DMS 273 treated with DMSO at 0.1 percent for 48 hours (cell line): ENCODE measurements around the gene FZR1.
A peak's percentile ranks its signal among the peaks of the same experiment; 100 is the strongest.

Experiments used
- DNase-seq: peaks from one replicate; lab custom pipeline; 2025; lab: John Stamatoyannopoulos, UW

The FZR1 gene

GRCh38 chr19:3505598-3506383 lies at the start of gene FZR1:
FZR1 (plus strand) TSS chr19:3506311; CDS start chr19:3522990, 16,679 bp downstream.
- DNase-seq, result peak; percentile 91

DNA sequence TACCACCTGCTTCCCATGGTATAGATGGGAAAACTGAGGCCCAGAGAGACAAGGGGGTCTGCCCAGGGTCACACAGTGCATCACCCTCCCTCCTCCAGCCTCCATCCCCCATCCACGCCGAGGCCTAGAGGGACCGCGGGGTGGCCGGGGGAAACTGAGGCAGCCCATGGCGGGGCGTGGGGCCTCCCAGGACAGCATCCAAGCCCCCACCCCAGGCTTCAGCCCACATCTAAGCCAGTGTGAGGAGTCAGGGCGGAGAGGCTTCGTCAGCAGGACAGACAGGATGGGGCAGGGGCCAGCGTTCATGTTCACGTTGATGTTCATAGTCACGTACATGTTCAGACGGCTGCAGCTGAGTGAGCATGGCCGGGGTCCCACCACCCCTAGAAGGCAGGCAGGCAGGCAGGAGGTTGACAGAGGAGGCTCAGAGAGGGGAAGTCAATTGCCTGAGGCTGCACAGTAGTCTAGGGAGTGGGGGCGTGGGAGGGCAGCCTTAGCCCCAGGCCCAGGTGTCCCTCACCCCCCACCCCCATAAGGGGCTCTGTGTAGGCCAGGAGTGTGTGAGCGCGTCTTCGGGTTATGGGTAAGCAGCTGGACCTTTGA lies 49.1 kb upstream of the FZR1 start:
- DNase-seq, result no peak

DNA sequence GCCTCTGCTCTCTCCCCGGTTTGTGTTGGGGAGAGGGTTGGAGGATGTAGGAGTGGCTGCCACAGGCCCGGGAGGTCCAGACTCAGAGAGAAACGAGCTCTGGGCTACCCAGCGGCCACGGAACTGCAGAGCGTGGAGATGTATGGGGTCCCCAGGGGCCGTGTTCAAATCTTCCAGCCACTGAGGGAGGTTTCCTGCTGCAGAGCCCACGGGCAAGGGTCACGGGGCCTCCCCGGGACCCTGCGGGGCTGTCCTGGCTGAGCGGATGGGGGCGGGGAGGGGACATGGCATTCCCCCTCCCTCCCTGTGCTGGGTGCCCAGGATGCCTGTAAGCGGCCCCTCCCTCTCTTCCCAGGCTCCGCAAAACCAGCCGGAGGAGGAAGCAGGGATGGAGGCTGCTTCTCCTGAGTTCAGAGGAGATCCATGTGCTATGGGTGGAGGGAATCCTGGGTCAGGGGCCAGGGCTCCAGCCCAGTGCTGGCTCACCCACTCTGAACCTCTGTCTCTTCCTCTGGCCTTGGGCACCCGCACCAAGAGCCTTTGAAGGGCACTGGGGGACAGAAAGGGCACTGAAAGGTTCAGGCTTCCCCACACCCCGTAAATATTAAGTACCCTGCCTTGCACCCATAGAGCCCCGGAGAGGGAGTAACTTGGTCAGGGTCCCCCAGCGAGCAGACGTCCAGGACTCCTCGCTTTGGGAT lies 48.4 kb upstream of the FZR1 start:
- DNase-seq, result no peak

DNA sequence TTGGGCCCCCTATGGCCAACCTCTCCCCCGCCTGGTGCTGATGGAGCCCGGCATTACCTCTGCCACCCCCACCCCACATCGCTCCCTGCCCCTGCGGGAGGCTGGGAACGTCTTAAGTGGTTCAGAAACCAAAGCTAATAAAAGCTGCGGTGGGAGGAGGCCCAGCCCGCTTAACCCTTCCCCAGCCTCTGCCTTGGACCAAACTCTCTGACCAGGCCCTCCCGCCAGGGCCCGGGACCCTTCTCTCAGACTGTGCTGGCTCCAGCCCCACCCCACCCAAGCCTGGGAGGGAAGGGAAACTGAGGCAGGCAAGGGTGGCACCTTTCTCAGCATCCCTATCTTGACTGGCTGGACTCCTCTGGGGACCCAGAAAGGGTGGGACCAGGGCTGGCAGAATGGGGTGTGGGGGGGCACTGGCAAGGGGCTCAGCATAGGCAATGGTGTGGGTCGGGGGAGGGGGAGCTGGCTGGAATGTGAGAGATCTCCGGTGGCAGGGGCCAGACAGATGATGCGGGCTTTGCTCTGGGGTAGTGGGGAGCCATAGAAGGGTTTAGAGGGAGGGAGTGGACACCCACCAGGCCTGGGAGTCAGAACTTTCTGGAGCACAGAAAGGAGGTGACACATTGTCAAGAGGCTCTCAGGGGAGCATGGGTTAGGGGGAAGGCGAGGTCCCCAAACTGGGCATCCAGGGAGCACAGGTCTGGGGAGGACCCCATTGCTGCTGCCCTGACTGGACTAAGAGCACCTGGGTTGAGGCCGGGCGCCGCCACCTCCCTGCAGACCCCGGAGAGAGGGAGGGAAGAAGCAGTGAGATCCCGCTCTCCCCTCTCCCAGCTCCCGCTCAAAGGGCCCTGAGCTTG lies 47.7 kb upstream of the FZR1 start:
- DNase-seq, result no peak

DNA sequence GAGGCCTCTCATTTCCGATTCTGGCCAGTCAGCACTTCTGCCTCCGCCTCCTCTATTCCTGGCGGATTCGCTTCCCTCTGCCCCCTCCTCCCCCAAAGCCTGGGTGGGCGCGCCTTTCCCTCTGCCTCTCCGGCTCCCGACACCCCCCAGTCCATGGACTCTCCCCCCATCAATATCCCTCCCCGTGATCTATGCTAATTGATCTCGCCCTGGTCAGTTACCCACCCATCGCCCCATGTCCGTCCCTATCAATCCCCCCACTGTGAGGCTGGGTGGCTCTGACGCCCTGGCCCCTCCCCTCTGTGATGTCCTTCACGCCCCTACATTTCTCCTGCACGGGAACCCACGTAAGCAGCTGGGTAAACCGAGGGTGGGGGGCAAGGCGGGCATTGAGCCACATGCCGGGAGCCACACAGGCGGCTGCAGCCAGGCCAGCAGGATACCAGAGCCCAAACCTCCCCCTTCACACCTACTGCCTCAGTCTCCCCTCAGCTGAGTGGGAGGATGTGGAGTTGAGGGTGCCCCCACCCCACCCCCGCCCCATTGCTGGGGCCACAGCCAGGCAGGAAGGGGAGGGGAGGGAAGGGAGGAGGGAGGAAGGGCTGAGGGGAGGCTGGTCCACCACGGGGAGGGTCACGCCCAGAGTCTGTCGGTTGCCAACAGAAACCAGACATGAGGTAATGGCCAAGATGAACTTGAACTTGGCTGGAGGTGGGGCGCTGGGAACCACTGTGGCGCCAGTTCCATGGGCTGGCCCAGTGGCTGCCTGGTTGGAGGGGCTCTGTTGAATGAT lies 46.8 kb upstream of the FZR1 start:
- no peak for DNase-seq

DNA sequence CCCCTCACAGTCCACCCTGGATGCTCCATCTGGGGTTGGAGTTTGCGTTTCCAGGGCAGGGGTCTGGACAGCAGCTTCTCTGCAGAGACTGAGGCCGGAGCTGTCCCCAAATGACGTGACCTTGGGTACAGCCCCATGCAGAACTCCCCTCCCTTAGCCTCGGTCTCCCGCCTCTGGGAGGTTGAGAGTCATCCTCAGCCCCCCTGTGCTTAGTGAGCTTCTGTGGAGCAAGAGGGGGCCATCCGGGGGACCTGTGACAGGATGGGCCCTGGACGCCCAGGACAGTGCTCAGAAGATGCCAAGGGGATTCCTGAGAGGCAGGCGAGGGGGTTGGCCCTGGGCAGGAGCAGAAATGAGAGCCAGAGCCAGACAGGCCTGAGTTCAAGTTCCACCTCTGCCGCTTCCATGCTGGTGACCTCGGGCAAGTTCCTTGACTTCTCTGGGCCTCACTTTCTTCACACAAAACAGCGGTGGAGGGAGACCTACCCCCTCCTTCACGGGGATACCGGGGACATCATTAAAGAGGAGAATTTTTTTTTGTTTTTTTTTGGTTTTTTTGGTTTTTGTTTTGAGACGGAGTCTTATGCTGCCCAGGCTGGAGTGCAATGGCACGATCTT lies 46.0 kb upstream of the FZR1 start:
- DNase-seq, result no peak

DNA sequence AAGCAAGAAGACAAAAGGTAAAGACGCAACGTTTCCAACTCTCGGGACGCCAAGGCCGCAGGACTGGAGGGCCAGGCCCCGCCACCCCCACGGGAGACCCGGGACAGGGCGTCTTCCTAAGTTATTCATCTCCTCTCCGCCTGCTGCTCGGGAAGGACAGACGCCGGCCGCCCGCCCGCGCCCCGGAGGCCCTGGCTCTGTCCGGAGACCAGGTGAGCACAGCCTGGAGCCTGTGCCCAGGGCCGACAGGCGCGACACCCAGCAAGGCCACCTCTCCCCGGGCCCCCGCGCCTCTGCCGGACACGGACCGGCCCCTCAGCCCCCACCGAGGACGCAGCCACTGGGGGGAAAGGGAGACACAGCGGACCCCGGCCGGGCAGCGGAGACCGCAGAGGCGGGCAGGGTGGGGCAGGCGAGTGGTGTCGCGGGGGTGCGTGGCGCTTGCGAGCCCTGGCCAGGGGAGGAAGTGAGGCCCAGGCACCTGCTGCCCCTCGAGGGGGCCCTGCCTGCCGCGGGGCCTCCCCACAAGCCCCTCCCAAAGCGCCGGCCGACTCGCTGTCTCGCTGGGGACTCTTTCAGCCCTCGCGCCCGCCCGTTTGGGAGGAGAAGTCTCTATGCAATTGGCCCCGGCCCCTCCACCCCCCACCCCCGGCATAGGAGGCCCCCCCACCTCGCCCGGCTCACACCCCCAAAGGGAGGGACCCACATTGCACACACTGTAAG lies 43.0 kb upstream of the FZR1 start:
- no peak for DNase-seq

DNA sequence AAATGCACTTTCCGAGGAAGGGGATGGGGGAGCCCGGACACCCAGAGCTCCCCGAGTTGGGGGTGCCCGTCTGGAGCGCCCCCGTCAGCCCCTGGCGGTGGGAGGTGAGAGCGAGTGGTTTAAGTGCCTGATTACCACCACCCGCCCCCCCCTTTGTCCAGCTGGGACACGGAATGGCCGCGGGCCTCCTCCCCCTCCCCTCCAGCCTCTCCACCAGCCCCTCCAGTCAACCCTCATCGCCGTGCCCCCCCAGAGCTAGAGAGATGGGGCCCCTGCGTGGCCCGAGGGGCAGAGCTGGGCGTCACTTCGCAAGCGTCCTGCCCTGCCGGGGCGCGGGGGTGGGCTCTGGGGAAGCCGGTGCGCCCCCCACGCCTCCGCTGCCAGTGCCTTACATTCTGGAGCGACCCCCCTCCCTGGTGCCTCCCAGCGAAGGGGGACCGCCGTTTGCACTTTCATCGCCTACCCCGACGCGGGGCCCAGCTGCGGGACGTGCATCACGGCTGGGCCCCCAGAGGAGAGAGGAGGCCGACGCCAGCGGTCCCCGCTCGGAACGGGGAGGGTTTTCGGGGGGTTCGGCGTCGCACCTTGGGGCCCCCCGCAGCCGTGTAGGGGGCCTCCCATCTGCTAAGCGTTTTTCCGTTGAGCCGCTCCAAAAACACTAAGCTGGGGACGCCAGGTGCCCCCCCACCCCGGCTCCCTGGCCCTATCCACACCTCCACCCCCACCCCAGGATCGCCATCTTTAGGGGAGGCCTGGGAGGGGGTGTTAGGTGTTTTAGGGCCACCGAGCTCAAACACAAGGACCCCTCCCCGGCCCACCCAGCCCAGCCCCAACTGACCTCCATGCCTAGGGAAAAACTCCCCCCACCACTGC lies 42.2 kb upstream of the FZR1 start:
- DNase-seq, result no peak

DNA sequence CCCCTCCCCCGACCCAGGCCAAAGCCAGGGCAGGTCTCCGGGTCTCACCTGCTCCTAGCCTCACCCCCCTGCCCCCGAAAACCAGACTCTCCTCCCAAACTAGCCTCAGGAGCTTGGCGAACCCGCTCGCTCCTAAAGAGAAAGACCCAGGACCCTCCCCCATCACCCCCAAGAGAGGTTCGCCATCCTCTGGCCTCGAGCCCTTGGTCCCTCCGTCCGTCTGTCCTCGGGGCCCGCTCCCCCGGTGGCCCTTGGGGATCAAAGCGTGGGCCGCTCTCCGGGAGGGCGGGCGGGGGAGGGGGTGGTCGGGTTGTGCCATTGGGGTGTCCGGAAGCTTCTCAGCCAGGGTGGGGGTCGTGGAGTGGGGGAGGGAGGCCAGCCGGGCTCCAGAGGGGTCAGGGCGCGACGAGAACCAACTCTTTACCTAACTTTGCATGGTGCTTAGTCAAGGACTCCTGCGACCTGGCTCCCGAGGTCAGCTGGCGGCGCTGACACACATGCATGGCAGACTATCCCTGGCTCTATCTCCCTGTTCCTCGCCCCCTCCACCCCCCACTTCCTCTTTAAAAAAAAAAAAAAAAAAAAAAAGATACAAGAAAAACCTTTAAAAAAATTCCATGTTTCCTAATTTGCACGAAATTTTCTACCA lies 41.4 kb upstream of the FZR1 start:
- no peak for DNase-seq

GRCh38 chr19:3465552-3465951 lies 40.6 kb upstream of the FZR1 start:
- no peak for DNase-seq

DNA sequence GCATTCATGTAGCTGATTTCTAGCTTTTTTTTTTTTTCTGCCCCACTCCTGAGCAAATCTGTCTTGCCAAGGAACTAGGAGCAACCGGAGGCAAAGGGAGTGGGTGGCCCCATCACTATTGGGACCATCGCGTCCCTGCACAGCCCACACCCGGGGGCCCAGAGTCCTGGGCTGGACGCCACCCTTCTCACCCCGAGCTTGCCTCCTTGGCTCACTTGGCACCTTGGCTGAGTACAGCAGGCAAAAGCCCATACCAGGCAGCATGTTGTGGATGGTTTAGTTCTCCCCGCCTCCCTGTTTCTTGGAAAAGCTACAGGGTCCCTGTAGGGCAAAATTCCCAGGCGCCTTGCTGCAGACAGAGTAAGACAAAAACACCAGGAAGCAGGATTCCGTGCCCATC lies 39.5 kb upstream of the FZR1 start:
- no peak for DNase-seq

- DNase-seq, result no peak
Observed at GRCh38 chr19:3467437-3468198, 38.5 kb upstream of the FZR1 start.

DNA sequence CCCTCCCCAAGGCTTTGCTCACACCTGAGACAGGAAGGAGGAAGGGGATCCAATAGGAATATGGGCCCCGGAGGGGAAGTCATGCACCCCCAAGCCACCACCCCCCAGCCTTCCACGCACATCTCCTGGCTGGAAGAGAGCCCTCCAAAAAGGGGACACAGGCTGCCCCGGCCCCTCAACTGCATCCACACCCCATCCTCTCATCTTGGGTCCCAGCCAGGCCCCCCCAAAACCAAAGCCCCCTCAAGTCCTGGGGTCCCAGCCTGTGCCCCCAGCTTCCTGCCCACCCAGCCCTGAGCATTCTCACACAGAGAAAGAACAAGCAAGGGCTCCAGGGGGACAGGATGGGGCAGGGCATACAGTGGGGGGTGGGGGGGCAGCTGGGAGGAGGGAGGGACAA lies 37.9 kb upstream of the FZR1 start:
- no peak for DNase-seq

GRCh38 chr19:3469638-3470499 lies 36.2 kb upstream of the FZR1 start:
- DNase-seq, result no peak

DNA sequence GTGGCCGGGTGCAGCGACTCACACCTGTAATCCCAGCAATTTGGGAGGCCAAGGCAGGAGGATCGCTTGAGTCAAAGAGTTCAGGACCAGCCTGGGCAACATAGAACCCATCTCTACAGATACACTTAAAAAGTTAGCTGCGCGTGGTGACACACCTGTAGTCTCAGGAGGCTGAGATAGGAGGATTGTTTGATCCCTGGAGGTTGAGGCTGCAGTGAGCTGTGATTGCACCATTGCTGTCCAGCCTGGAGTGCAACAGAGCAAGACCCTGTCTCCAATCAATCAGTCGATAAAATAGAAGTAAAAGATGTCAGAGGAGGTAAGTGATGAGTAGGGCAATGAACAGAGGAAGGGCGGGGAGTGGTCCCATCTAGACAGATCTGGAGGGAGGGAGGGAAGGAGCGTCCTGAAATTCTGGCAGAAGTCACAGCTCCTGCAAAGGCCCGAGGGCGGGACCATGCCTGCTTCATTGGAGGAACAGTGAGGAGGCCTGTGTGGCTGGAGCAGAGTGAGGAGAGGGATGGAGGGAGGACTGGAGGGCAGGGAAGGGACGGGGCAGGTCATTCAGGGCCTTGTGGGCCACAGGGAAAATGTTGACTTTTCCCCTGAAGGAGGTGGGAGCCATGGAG lies 35.5 kb upstream of the FZR1 start:
- DNase-seq, result no peak

- no peak for DNase-seq
Observed at GRCh38 chr19:3471954-3472655, 34.0 kb upstream of the FZR1 start.
